ENCODE results near the gene TUBG2. TPM values are rescaled to one million over a fixed set of nuclear protein-coding genes. Genes with fewer than 3 reads are reported as not detected.

TUBG2 gene
- total RNA-seq, 2 donors from 2014 or later, result 36.8 to 57.7 TPM

DNA sequence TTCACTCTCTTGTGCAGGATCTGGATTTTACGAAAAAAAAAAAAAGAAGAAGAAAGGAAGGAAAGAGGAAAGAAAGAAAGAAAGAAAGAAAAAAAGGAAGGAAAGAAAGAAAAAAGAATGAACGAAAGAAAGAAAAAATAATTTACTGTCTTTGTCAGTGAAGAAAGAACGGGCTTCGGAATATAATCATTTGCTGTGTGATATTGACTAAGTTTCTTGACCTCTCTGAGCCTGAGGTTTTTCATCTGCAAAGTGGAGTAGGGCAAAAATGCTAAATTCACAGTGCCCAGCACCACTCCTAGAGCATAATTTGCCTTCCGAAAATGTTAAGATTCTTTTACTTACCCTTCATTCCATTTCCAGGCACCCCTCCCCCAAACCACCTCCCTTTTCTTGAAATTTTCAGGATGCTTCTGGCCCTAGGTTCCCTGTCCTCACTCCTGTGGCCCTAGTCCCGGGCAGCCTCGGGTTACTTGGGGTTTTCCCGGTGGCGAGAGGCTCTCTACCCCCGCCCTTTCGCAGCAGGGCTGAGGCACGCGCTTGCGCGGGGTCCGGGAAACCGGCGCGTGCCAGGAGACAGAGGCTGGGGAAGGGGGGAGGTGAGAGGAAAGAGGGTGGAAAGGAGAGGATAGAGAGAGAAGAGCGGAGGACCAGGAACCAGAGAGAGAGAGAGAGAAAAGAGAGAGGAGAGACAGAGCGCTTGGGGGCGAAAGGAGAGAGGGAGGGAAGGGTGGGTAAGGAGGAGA lies 23.1 kb downstream of the TUBG2 start, which contains the start of gene CNTNAP1:
TSS of gene CNTNAP1 (plus strand) at position 556 of the 746 bp plus-strand sequence. CDS start 299 bp downstream, outside the sequence.
- DNase-seq (ENCODE audit: low spot score), result no peak
- H3K9me3 ChIP-seq, result no peaks in the 10 kb centered on the region
- intact Hi-C loops (cut with DNase I), result no loop called here
- H3K4me3 ChIP-seq, result peak within 1 kb of the TSS; percentile 29 to 35
- no peaks in the 10 kb centered on the region for H3K36me3 ChIP-seq
- 13% methylated on average over 22 of the region's 22 CpGs for WGBS
- no peaks in the 10 kb centered on the region for H3K27me3 ChIP-seq (replicated peaks; ENCODE audit: insufficient read depth)
- TF ChIP-seq, protein P1, sequence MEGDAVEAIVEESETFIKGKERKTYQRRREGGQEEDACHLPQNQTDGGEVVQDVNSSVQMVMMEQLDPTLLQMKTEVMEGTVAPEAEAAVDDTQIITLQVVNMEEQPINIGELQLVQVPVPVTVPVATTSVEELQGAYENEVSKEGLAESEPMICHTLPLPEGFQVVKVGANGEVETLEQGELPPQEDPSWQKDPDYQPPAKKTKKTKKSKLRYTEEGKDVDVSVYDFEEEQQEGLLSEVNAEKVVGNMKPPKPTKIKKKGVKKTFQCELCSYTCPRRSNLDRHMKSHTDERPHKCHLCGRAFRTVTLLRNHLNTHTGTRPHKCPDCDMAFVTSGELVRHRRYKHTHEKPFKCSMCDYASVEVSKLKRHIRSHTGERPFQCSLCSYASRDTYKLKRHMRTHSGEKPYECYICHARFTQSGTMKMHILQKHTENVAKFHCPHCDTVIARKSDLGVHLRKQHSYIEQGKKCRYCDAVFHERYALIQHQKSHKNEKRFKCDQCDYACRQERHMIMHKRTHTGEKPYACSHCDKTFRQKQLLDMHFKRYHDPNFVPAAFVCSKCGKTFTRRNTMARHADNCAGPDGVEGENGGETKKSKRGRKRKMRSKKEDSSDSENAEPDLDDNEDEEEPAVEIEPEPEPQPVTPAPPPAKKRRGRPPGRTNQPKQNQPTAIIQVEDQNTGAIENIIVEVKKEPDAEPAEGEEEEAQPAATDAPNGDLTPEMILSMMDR (IDR thresholded peaks at IDR 0.05), result no peak
- TF ChIP-seq POLR2AphosphoS5 (IDR thresholded peaks at IDR 0.05), result no peak
- TF ChIP-seq POLR2A (IDR thresholded peaks at IDR 0.05), result no peak
- peaks cover 9% of the 10 kb centered on the region for H3K4me1 ChIP-seq (replicated peaks)
- peak within 1 kb of the TSS; percentile 50 to 55 for H3K27ac ChIP-seq

DNA sequence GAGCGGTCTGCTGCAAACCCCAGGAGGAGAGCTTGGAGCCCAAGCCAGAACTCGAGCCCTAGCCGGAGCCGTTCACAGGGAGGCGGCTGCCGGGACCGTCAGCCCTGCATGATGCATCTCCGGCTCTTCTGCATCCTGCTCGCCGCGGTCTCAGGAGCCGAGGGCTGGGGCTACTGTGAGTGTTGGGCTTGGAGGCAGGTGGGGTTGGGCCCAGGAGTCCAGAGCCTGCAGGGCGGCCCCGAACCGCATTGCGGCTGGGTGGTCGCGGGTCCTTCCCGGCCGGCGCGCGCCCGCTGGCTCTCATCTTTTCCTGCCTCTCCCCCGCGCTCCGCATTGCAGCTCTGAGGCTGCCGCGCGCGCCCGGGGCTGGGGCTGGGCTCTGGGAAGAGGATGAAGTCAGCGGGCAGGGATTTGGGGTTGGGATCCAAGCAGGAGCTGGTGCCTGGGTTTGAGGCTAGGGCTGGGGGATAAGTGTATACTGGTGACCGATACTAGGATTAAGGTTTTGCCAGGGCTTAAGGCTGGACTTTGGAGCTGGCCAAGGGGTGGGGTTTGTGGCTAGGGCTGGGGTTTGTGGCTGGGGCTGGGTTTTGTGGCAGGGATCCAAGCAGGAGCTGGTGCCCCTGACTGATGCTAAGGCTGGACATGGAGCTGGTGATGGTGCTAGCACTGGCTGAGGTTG lies 23.8 kb downstream of the TUBG2 start:
- intact Hi-C loops (cut with DNase I), result no loop called here

DNA sequence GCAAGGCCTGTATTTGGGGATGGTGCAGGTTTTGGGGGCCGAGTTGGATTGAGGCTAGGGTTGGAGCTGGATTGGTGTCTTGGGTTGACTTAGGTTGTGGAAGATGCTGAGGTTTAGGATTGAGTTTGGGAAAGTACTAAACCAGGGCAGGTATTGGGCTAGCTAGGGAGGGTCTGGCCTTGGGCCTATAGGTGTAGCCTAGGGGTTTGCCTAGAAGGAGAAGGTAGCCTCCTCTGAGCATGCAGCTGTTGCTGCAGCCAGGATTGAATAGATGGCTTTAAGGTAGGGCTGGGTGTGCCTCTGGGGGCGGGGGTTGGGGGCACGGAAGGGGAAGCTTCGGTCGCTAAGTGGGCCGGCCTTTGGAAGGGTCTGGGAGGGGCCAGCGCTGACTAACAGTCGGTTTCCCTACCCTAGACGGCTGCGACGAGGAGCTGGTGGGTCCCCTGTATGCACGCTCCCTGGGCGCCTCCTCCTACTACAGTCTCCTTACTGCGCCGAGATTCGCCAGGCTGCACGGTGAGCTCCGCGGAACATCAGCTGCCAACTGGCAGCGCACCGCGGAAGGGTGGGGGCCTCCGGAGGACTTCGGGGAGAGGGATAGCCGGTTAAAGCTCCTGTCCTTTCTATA lies 24.4 kb downstream of the TUBG2 start:
- H3K9me3 ChIP-seq, result no peaks in the 10 kb centered on the region
- peaks cover 9% of the 10 kb centered on the region for H3K4me1 ChIP-seq (replicated peaks)
- DNase-seq (ENCODE audit: low spot score), result peak; percentile 50
- H3K36me3 ChIP-seq, result no peaks in the 10 kb centered on the region
- H3K4me3 ChIP-seq, result peak overlapping the region; percentile 29 to 35
- H3K27me3 ChIP-seq (replicated peaks; ENCODE audit: insufficient read depth), result no peaks in the 10 kb centered on the region
- WGBS, result 10% methylated on average over 25 of the region's 25 CpGs
- H3K27ac ChIP-seq, result peak overlapping the region; percentile 0 to 50
- TF ChIP-seq POLR2A (IDR thresholded peaks at IDR 0.05) (no peak), POLR2AphosphoS5 (IDR thresholded peaks at IDR 0.05) (peak; percentile 31)
- TF ChIP-seq, protein P1 (IDR thresholded peaks at IDR 0.05), result no peak
- intact Hi-C loops (cut with DNase I), result no loop called here

More for the DNA sequence above, 23.8 kb downstream of the TUBG2 start:
- Histone ChIP-seq H3K4me1 (replicated peaks) (peaks cover 9% of the 10 kb centered on the region), H3K4me3 (peak overlapping the region; percentile 29 to 35), H3K9me3 (no peaks in the 10 kb centered on the region), H3K27ac (peak overlapping the region; percentile 50 to 55), H3K36me3 (no peaks in the 10 kb centered on the region), H3K27me3 (replicated peaks; ENCODE audit: insufficient read depth) (no peaks in the 10 kb centered on the region)
- DNase-seq (ENCODE audit: low spot score), result no peak
- TF ChIP-seq, protein P1 (IDR thresholded peaks at IDR 0.05), result no peak
- TF ChIP-seq POLR2AphosphoS5 (IDR thresholded peaks at IDR 0.05) (no peak), POLR2A (IDR thresholded peaks at IDR 0.05) (no peak)
- WGBS, result 2% methylated on average over 24 of the region's 34 CpGs

DNA sequence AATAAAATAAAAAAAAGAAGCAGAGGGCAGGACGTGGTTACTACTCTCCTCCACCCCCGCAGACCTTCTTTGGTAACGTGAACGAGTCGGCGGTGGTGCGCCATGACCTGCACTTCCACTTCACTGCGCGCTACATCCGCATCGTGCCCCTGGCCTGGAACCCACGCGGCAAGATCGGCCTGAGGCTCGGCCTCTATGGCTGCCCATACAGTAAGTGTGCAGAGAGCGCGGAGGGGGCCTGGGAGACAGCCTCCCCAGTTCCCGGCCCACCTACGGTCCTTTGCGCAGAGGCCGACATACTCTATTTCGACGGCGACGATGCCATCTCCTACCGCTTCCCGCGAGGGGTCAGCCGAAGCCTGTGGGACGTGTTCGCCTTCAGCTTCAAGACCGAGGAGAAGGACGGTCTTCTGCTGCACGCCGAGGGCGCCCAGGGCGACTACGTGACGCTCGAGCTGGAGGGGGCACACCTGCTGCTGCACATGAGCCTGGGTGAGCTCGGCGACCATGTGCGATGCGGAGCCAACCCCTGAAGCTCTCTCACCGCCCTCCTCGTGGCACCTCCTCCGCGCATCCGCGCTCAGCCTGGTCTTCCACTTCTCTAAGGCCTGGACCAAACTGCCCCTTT lies 26.0 kb downstream of the TUBG2 start:
- intact Hi-C loops (cut with DNase I), result no loop called here
- TF ChIP-seq POLR2AphosphoS5 (IDR thresholded peaks at IDR 0.05) (no peak), POLR2A (IDR thresholded peaks at IDR 0.05) (no peak)
- no peak for DNase-seq (ENCODE audit: low spot score)
- WGBS, result 77% methylated on average over 50 of the region's 50 CpGs
- Histone ChIP-seq H3K27me3 (replicated peaks; ENCODE audit: insufficient read depth) (no peaks in the 10 kb centered on the region), H3K27ac (no peak overlapping the region), H3K9me3 (no peaks in the 10 kb centered on the region), H3K4me1 (replicated peaks) (peaks cover 9% of the 10 kb centered on the region), H3K36me3 (no peaks in the 10 kb centered on the region), H3K4me3 (no peak overlapping the region)

DNA sequence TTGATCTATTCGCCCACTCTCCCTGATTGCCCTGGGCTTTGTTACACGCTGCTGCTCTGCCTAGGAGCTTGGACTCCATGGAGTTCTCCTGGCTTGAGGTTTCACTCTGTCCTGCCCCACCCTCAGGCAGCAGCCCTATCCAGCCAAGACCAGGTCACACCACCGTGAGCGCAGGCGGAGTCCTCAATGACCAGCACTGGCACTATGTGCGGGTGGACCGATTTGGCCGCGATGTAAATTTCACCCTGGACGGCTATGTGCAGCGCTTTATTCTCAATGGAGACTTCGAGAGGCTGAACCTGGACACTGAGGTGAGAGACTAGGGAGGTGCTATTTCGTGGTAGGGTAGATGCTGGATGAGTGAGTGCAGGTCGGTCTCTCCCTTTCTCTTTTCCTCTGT lies 26.7 kb downstream of the TUBG2 start:
- H3K27me3 ChIP-seq (replicated peaks; ENCODE audit: insufficient read depth), result no peaks in the 10 kb centered on the region
- H3K9me3 ChIP-seq, result no peaks in the 10 kb centered on the region
- H3K36me3 ChIP-seq, result no peaks in the 10 kb centered on the region
- no peak overlapping the region for H3K27ac ChIP-seq
- no peak for DNase-seq (ENCODE audit: low spot score)
- WGBS, result 80% methylated on average over 14 of the region's 14 CpGs
- H3K4me1 ChIP-seq (replicated peaks), result peaks cover 9% of the 10 kb centered on the region
- TF ChIP-seq POLR2A (IDR thresholded peaks at IDR 0.05), result no peak
- no peak for TF ChIP-seq POLR2AphosphoS5 (IDR thresholded peaks at IDR 0.05)
- TF ChIP-seq, protein P1 (IDR thresholded peaks at IDR 0.05), result no peak
- intact Hi-C loops (cut with DNase I), result no loop called here
- no peak overlapping the region for H3K4me3 ChIP-seq

Data from prostate gland (tissue), 2 donors.